PFSK-1 (cell line): ENCODE results near the gene HTRA2.

Source experiments
- POLR2AphosphoS5 ChIP-seq: IDR thresholded peaks from 2 replicates; pipeline ENCODE4 v1.6.1; 2012; ENCODE audit warnings: low read depth, mild to moderate bottlenecking, control low read depth, low read length, moderate library complexity
- SIN3A ChIP-seq: IDR thresholded peaks from 2 replicates; pipeline ENCODE4 v1.6.1; 2012; ENCODE audit warnings: mild to moderate bottlenecking, low read length, moderate library complexity, borderline replicate concordance; ENCODE audit not compliant: insufficient read depth

GRCh38 chr2:74555610-74556103 lies 25.9 kb downstream of the HTRA2 start:
- TF ChIP-seq POLR2AphosphoS5 (no peak), SIN3A (no peak)
